ENCODE data around the gene KIF6.

- TF ChIP-seq CTCF (conservative IDR thresholded peaks at IDR 0.05; ENCODE audit: low read length) (no peak), EZH2phosphoT487 (IDR thresholded peaks at IDR 0.05; ENCODE audit: borderline replicate concordance) (no peak)
Measured at GRCh38 chr6:39684790-39685488, 40.3 kb downstream of the KIF6 start.

Data from Loucy (cell line).